HFF-Myc (cell line): ENCODE results near the gene ARMH2.

ENCODE experiments used
- DNase-seq: peaks from one replicate; pipeline ENCODE4 v3.0.0-alpha.2; 2011; ENCODE audit warnings: low read depth; ENCODE audit errors: extremely low read depth
- H3K4me3 ChIP-seq: replicated peaks from 2 replicates; pipeline ENCODE4 v1.5.1; 2011; ENCODE audit warnings: low read depth, mild to moderate bottlenecking, control low read depth, low read length
- TF ChIP-seq, protein P1 (sequence below): IDR thresholded peaks from 2 replicates; pipeline ENCODE4 v1.5.1; 2012; ENCODE audit warnings: mild to moderate bottlenecking, low read depth, low read length, control low read depth; ENCODE audit errors: missing control alignments

ARMH2 gene

DNA sequence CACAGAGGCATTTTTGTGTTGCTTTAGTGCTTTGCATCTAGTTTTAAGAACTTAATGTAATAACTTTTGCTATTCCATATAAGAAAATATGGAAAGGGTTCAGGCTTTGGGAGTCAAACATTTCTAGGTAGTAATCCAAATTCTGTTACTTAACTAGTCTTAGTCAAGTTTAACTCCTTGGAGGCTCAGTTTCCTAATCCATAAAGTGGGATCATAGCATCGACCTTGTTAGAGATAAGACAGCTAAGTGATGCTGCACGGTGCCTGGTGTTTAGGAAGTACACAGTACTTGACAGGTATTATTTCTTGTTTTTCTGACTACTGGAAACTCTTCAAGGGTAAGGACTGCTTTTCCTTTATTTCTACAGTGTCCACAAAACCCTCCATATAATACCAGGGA lies 24.5 kb upstream of the ARMH2 start:
- TF ChIP-seq, protein P1, sequence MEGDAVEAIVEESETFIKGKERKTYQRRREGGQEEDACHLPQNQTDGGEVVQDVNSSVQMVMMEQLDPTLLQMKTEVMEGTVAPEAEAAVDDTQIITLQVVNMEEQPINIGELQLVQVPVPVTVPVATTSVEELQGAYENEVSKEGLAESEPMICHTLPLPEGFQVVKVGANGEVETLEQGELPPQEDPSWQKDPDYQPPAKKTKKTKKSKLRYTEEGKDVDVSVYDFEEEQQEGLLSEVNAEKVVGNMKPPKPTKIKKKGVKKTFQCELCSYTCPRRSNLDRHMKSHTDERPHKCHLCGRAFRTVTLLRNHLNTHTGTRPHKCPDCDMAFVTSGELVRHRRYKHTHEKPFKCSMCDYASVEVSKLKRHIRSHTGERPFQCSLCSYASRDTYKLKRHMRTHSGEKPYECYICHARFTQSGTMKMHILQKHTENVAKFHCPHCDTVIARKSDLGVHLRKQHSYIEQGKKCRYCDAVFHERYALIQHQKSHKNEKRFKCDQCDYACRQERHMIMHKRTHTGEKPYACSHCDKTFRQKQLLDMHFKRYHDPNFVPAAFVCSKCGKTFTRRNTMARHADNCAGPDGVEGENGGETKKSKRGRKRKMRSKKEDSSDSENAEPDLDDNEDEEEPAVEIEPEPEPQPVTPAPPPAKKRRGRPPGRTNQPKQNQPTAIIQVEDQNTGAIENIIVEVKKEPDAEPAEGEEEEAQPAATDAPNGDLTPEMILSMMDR = no peak
- no peak overlapping the region for H3K4me3 ChIP-seq
- DNase-seq = no peak

DNA sequence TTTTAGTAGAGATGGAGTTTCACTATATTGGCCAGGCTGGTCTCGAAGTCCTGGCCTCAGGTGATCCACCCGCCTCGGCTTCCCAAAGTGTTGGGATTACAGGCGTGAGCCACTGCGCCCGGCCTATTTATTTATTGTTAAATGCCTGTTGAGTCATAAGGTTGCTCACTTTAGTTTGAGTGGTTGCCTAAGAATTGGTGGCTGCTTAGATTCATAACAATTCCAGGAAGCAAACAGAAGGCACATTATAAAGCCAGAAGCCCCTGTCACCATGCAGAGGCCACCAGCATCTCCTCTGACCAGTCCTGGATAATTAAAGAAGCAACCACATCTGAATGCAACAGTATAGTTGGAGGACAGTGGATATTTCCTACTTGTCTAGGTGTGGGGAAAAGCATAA lies 24.0 kb upstream of the ARMH2 start:
- no peak overlapping the region for H3K4me3 ChIP-seq
- DNase-seq = no peak
- TF ChIP-seq, protein P1 = no peak

DNA sequence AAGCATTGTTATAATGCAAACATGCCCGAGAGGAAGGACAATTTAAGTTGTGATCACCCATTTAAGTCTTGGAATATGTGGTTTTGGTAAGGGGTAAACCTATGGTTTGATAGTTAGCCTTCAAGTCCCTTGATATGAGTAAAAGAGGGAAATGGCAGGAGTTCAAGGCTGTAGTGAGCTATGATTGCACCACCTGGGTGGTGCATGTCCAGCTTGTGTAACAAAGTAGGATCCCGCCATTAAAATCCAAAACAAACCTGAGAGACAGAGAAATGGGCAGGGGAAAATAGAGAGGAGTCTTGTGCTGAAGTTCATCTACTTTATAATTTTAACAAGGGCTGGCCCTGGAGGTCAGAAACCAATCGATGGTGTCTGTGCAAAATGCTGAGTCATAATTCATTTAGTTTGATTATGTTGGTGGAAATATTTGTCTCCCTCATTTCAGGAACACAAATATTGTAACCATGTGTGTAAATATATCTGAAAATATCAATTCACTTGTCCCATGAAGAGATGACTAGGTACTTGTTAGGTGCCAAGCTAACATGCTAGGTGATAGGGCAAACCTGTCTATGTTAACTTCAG lies 23.2 kb upstream of the ARMH2 start:
- TF ChIP-seq, protein P1 = no peak
- no peak for DNase-seq
- no peak overlapping the region for H3K4me3 ChIP-seq

DNA sequence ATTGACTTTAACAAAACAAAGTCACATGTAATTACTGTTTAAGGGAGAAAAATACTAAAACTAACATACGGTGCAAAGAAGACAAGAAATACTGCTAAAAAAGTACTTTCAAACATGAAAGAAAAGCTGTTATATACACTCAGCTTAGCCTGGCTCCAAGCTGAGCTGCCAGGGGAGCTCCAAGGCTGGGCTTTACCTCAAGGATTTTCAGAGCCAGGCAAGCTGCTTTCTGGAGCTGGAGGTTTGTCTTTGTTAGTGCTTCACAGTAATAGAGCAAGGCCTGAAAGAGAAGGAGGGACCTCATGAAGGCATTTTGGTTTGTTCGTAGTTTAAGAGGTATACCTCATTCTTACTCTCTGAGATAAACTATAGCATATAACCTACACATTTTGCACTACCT lies 19.6 kb upstream of the ARMH2 start:
- H3K4me3 ChIP-seq = no peak overlapping the region
- TF ChIP-seq, protein P1 = no peak
- no peak for DNase-seq

DNA sequence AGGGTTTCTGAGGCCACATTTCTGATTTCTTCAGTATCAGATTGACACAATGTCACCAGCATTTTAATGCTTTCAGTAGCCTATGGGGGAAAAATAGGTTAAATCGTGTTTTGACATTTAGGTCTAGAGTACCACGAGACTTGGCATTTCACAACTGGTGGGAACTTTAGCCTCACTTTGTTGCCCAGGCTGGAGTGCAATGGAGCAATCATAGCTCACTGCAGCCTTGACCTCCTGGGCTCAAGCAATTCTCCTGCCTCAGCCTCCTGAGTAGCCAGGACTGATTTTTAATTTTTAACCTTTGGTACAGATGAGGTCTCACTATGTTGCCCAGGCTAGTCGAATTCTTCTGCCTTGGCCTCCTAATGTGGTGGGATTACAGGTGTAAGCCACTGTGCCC lies 11.0 kb upstream of the ARMH2 start:
- DNase-seq = no peak
- H3K4me3 ChIP-seq = no peak overlapping the region
- TF ChIP-seq, protein P1 = no peak

DNA sequence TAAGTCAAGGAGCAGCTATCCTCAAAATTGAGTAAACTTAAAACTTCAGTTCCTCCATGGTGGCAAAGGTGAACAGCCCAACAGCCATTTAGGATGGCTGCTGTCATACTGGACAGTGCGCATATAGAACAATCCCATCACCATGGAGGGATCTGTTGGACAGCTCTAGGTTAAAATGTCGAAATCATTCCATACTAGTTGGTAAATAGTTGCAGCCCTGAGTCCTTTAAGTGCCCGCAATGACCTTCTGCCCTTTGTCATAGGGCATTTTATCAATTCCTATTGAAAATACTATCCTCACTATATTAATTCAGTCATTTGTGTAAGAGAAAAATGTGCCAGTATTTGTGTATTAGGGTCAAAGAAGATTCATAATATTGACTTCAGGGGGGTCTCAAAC lies 8.9 kb upstream of the ARMH2 start:
- TF ChIP-seq, protein P1 = no peak
- DNase-seq = no peak
- H3K4me3 ChIP-seq = no peak overlapping the region
